Measurements from ENCODE around the gene COBL.
A peak's percentile ranks its signal among the peaks of the same experiment; 100 is the strongest.

Gene COBL

GRCh38 chr7:51029131-51029530, 287.5 kb downstream of the COBL start:
- TF ChIP-seq, protein P1, sequence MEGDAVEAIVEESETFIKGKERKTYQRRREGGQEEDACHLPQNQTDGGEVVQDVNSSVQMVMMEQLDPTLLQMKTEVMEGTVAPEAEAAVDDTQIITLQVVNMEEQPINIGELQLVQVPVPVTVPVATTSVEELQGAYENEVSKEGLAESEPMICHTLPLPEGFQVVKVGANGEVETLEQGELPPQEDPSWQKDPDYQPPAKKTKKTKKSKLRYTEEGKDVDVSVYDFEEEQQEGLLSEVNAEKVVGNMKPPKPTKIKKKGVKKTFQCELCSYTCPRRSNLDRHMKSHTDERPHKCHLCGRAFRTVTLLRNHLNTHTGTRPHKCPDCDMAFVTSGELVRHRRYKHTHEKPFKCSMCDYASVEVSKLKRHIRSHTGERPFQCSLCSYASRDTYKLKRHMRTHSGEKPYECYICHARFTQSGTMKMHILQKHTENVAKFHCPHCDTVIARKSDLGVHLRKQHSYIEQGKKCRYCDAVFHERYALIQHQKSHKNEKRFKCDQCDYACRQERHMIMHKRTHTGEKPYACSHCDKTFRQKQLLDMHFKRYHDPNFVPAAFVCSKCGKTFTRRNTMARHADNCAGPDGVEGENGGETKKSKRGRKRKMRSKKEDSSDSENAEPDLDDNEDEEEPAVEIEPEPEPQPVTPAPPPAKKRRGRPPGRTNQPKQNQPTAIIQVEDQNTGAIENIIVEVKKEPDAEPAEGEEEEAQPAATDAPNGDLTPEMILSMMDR (IDR thresholded peaks at IDR 0.05; ENCODE audit: low read depth, low read length, missing control alignments) = no peak
- in situ Hi-C loops (cut with HindIII; ENCODE audit: low pct_ligation_motif_present, low sequenced_read_pairs) = no loop called here
- Histone ChIP-seq H3K27ac (peak overlapping the region; percentile 79), H3K27me3 (replicated peaks) (no peaks in the 10 kb centered on the region), H3K36me3 (replicated peaks) (no peaks in the 10 kb centered on the region), H3K4me3 (ENCODE audit: low read depth, low read length) (no peak overlapping the region)
- no peak for DNase-seq

DNA sequence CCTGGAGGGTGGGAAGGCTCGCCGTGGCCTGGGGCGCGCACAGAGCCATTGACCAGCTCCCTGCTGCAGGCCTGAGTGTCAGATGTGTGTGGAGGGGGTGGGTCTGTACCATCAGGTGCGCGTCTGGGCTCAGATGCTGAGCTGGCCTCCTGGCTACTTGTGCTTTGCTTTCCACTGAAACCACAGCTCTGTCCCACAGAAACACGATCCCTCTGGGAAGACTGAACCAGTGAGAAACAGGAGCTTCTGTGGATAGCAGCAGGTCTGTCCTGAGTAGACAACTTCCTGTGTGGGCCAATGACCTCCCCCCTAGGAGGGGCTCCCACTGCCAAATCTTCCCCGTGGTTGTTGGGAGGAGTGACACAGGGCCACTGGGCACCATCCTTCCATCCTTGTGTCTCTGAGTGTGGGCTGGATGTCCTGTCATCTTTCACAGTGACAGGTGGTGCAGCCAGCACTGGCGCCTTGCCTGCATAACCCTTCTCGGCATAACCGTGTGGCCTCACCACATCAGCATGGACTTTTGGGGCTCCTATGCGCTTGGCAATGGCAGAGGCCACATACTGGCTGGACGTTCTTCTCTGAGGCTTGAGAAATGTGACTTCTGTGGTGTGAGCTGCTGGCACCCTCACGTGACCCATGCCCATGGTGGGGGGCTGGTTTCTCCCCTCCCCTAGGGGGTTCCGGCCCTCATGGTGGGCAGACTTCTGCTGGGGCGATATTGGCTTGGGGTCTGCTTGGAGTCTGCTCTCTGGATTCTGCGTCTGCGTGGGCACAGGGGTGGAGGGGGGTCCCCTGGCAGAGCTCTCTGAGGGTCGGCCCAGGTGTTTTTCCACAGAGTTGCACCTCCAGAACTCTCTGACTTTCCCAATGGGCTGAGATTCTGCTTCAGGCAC, 288.4 kb downstream of the COBL start:
- Histone ChIP-seq H3K27ac (no peak overlapping the region), H3K36me3 (replicated peaks) (no peaks in the 10 kb centered on the region), H3K27me3 (replicated peaks) (no peaks in the 10 kb centered on the region), H3K4me3 (ENCODE audit: low read depth, low read length) (no peak overlapping the region)
- DNase-seq = no peak
- TF ChIP-seq, protein P1 (IDR thresholded peaks at IDR 0.05; ENCODE audit: low read depth, low read length, missing control alignments) = no peak
- in situ Hi-C loops (cut with HindIII; ENCODE audit: low pct_ligation_motif_present, low sequenced_read_pairs) = no loop called here

DNA sequence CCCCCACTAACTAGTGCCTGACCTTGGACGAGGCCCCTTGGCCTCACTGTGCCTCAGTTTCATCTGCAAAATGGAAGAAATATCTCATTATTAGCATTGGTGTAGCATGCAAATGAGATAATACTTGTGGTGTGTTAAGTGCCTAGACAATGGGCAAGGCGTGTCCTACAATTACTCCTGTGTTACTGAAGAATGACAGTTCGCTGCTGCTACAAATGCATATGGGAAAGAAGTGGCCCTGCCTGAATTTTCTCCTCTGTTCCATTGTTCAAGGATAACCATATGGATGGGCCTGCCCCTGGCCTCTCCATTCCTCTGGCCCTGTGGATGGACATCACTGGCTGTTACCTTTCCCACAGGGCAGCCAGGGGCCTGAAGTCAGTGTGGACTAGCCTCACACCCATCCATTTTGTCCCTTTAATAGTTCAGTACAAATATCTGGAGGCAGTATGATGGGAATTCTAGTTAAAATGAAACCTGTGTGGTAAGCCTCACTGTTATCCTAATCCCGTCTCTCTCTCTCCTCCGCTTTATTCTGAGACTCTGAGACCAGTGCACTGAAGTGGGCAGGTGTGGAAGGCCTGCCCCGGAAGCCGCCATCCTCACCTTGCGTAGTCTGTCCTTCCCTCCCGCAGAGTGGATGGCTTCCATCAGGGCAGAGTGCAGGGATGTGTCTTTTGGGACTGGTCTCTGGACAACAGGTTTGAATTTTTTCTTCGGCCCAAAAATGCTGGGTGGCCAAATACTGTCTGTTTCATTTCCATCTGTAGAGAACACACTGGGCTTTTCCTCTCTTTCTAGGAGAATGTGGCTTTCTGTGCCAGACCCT, 289.3 kb downstream of the COBL start:
- no peak overlapping the region for H3K4me3 ChIP-seq (ENCODE audit: low read depth, low read length)
- TF ChIP-seq, protein P1 (IDR thresholded peaks at IDR 0.05; ENCODE audit: low read depth, low read length, missing control alignments) = no peak
- in situ Hi-C loops (cut with HindIII; ENCODE audit: low pct_ligation_motif_present, low sequenced_read_pairs) = no loop called here
- H3K36me3 ChIP-seq (replicated peaks) = no peaks in the 10 kb centered on the region
- DNase-seq = no peak
- no peak overlapping the region for H3K27ac ChIP-seq
- no peaks in the 10 kb centered on the region for H3K27me3 ChIP-seq (replicated peaks)

DNA sequence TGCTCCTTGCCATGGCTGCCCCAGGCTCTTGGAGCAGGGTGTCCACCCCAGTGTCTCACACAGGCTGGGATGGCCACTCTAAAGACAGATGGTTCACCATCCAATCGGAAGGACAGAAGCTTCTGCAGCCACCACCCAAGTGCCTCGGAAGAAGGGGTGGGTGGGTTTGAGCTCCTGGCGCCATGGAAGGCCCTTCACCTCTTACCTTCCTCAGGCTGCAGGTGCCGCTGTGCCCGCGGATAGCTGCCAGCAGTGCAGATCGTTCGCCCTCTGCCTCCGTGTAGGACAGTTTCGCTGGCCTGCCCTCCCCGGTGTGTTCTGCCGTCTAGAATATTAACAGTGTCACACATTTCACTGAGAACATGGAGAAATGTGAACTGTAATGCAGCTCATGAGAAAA, 290.3 kb downstream of the COBL start:
- Histone ChIP-seq H3K27me3 (replicated peaks) (no peaks in the 10 kb centered on the region), H3K4me3 (ENCODE audit: low read depth, low read length) (no peak overlapping the region), H3K27ac (no peak overlapping the region), H3K36me3 (replicated peaks) (no peaks in the 10 kb centered on the region)
- DNase-seq = no peak
- in situ Hi-C loops (cut with HindIII; ENCODE audit: low pct_ligation_motif_present, low sequenced_read_pairs) = no loop called here
- TF ChIP-seq, protein P1 (IDR thresholded peaks at IDR 0.05; ENCODE audit: low read depth, low read length, missing control alignments) = no peak

DNA sequence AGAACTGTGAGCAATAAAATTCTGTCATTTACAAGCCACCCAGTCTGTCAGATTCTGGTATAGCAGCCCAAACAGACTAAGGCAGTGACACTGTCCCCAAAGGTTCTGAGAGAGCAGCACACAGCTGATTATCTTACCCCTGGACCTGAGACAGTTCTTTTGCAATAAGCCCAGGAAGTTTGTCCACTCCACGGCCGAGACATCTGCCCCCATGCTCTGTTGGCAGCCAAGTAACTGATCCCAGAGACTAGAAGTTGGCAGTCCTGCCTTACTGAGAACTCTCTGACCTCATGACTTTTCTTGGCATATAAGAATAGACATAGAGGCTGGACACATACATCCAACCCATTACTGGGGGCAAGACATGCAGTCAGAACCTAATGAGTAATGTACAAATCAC, 290.9 kb downstream of the COBL start:
- no peak for DNase-seq
- TF ChIP-seq, protein P1 (IDR thresholded peaks at IDR 0.05; ENCODE audit: low read depth, low read length, missing control alignments) = no peak
- H3K36me3 ChIP-seq (replicated peaks) = no peaks in the 10 kb centered on the region
- no peak overlapping the region for H3K4me3 ChIP-seq (ENCODE audit: low read depth, low read length)
- H3K27ac ChIP-seq = no peak overlapping the region
- in situ Hi-C loops (cut with HindIII; ENCODE audit: low pct_ligation_motif_present, low sequenced_read_pairs) = no loop called here
- no peaks in the 10 kb centered on the region for H3K27me3 ChIP-seq (replicated peaks)

Measured in brain microvascular endothelial cell (primary cell).